Epithelial cell of proximal tubule (primary cell): ENCODE data around the gene PELI2. TPM values are rescaled to one million over a fixed set of nuclear protein-coding genes. Genes with fewer than 3 reads are reported as not detected.

Source experiments
- DNase-seq: peaks from one replicate; pipeline ENCODE4 v3.0.0-alpha.2; 2011; ENCODE audit warnings: low read depth
- H3K4me3 ChIP-seq: 2 replicates; pipeline ENCODE4 v1.5.1; 2011; ENCODE audit warnings: low read depth, mild to moderate bottlenecking, low read length
- CTCF ChIP-seq: conservative IDR thresholded peaks from 2 replicates; pipeline ENCODE4 v1.5.1; 2012; ENCODE audit warnings: low read depth, mild to moderate bottlenecking, low read length
- total RNA-seq: library from RNA; depleted of rRNA; stranded (reverse); fragments of >200 nt; gene quantifications from 2 replicates; pipeline ENCODE4 v1.2.3, GENCODE V29; 2015

The PELI2 gene
- total RNA-seq, 1 donor from 2014 or later, result 6.6 TPM

GRCh38 chr14:56304456-56304855 is 186.2 kb downstream of the PELI2 start:
- no peak for DNase-seq
- no peak overlapping the region for H3K4me3 ChIP-seq
- no peak for TF ChIP-seq CTCF

DNA sequence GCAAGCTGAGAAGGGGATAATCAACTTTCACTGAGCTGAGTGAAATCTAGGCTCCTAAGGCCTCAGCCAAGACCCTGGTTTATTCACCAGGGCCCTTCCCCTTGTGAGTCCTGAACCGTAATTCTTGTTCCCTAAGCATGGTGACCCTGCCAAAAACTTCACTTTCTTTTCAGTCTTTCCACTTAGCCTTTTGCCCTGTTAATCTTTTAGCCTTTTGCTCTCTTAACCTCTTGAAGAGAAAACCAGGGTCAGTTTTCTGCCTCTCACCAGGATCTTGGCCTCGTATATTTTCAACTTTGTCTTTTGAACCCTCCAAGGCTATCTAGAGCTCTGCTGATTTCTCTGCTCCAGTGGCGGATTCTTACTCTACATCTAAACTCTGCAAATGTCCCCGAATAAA is 191.0 kb downstream of the PELI2 start:
- no peak for DNase-seq
- no peak for TF ChIP-seq CTCF

DNA sequence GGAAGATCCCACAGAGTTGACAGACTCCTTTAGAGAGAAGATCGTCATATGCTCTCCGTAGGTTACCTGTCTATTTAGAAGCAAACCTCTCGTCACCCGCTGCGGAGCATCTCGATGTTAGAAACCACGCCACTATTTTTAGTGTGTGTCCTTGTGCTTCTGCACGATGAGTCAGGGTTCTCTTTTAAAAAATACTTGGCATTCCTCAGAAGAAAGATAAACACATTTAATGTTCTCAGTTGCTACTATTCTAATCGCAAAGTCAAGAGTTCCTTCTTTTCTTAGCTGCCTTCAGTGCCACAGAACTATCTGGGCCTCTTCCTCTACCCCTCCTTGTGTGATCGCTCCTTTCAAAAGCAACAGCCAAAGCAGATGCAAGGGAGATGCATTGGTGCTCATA is 192.4 kb downstream of the PELI2 start:
- H3K4me3 ChIP-seq, result no peak overlapping the region
- no peak for TF ChIP-seq CTCF
- no peak for DNase-seq

More for the DNA sequence above, 191.0 kb downstream of the PELI2 start:
- H3K4me3 ChIP-seq, result no peak overlapping the region

GRCh38 chr14:56313789-56314188 is 195.6 kb downstream of the PELI2 start:
- no peak for TF ChIP-seq CTCF
- no peak overlapping the region for H3K4me3 ChIP-seq
- DNase-seq, result no peak

DNA sequence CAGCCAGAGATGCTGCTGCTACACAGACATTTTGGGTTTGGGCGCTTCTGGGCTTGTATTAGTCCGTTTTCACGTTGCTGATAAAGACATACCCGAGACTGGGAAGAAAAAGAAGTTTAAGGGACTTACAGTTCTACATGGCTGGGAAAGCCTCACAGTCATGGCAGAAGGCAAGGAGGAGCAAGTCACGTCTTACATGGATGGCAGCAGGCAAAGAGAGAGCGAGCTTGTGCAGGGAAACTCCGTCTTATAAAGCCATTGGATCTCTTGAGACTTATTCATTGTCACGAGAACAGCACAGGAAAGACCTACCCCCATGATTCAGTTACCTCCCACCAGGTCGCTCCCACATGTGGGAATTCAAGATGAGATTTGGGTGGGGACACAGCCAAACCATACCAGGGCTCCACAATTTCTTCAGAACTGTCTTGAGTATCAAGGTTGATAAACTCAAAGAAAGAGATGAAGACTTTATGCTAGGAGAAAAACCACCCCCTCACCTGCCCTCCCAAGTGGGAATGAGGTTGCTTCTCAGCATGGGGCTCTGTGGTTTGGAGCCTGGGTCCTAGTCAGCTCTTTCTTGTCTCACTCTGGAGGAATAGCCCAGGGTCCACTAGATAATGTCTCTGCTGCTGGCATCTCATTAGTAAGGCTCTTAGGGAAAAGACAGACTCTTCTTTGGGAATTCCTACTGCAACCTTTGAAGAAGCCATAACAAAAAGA is 200.3 kb downstream of the PELI2 start:
- TF ChIP-seq CTCF, result no peak
- H3K4me3 ChIP-seq, result no peak overlapping the region
- no peak for DNase-seq

DNA sequence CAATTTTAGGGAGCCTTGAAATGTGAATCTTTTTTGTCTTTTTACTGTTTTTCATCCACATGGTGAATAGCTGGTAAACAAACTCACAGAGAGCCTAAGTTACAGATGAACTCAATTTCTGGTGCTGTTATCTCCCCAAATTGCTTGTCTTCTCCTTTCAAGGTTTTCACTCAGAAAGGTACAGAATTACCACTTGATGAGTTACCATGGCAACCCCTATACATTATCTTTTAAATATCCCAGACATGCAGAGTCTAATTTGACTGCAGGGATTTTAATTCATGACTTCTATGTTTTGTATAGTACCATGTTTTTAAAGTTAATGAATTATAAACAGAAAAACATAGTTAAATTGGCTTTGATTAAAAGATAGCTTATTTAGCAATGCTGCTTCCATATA is 203.7 kb downstream of the PELI2 start:
- DNase-seq, result no peak
- no peak overlapping the region for H3K4me3 ChIP-seq
- no peak for TF ChIP-seq CTCF

DNA sequence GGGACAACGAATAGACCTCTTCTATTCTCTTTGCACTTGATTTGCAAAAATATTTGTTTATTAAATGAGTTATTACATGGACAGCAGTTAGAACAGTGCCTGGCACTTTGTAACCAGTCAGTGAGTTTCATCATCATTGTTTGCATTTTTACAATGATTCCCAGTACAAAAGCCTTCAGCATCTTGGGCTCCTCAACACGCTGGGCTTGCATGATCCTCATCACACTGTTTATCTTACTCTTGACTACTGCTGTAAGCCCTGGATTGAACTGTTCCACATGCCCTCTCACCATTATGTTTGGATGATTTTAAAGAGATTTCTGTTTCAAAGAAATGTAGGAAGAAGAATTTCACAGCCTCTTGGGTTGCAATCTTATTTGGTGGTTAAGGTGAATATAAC is 204.3 kb downstream of the PELI2 start:
- no peak for TF ChIP-seq CTCF
- DNase-seq, result no peak
- H3K4me3 ChIP-seq, result no peak overlapping the region
